GM12878 (cell line): ENCODE measurements around the gene LMF2. TPM values are rescaled to one million over a fixed set of nuclear protein-coding genes. Genes with fewer than 3 reads are reported as not detected.

ENCODE experiments used
- BHLHE40 ChIP-seq, 2 experiments: fragments of 450-650 bp in 1 of 2; IDR thresholded peaks; 2 replicates each; pipeline ENCODE4 v1.6.1; 2011 to 2017; ENCODE audit warnings: low read depth in 2 of 2, borderline replicate concordance in 1 of 2, improper control_type of control experiment in 1 of 2, low read length in 1 of 2, mild to moderate bottlenecking in 1 of 2
- CBFB ChIP-seq: IDR thresholded peaks from 2 replicates; pipeline ENCODE4 v1.6.1; 2016; ENCODE audit warnings: antibody characterized with exemption, low read depth
- EGR1 ChIP-seq, 2 experiments: IDR thresholded peaks; 1 replicate in 1 of 2; 2 replicates in 1 of 2; pipeline ENCODE4 v1.6.1; 2011 to 2012; ENCODE audit warnings: low read depth in 2 of 2, low read length in 2 of 2, borderline replicate concordance in 1 of 2, mild to moderate bottlenecking in 1 of 2, moderate library complexity in 1 of 2
- FOS ChIP-seq: IDR thresholded peaks from 3 replicates; pipeline ENCODE4 v1.6.1; 2011; ENCODE audit warnings: borderline replicate concordance; ENCODE audit not compliant: insufficient read length; ENCODE audit errors: extremely low read depth
- GABPA ChIP-seq: IDR thresholded peaks from 2 replicates; pipeline ENCODE4 v1.6.1; 2014; ENCODE audit warnings: antibody characterized with exemption, low read depth, mild to moderate bottlenecking, inconsistent platforms
- HDAC6 ChIP-seq: fragments of 200-600 bp; sonication (generic); IDR thresholded peaks from one replicate; pipeline ENCODE4 v1.8.0; 2017; ENCODE audit warnings: antibody characterized with exemption; ENCODE audit not compliant: unreplicated experiment
- HDGF ChIP-seq: fragments of 450-650 bp; IDR thresholded peaks from 2 replicates; pipeline ENCODE4 v1.6.1; 2016; ENCODE audit warnings: antibody characterized with exemption
- MTA2 ChIP-seq: fragments of 450-650 bp; IDR thresholded peaks from 2 replicates; pipeline ENCODE4 v1.6.1; 2016; ENCODE audit warnings: low read depth, mild to moderate bottlenecking, moderate library complexity
- MTA3 ChIP-seq: IDR thresholded peaks from 2 replicates; pipeline ENCODE4 v1.6.1; 2012; ENCODE audit warnings: low read length, inconsistent platforms, borderline replicate concordance
- NR2C1 ChIP-seq: fragments of 450-650 bp; IDR thresholded peaks from 2 replicates; pipeline ENCODE4 v1.6.1; 2017; ENCODE audit warnings: antibody characterized with exemption, mild to moderate bottlenecking, moderate library complexity
- NR2F1 ChIP-seq: fragments of 450-650 bp; conservative IDR thresholded peaks from 2 replicates; pipeline ENCODE4 v1.6.1; 2017; ENCODE audit warnings: mild to moderate bottlenecking
- PAX8 ChIP-seq: fragments of 450-650 bp; IDR thresholded peaks from 2 replicates; pipeline ENCODE4 v1.6.1; 2017; ENCODE audit warnings: mild to moderate bottlenecking, moderate library complexity
- RBBP5 ChIP-seq: fragments of 200-600 bp; sonication (generic); conservative IDR thresholded peaks from 2 replicates; pipeline ENCODE4 v1.6.1; 2016
- SRF ChIP-seq, 2 experiments: IDR thresholded peaks; 2 replicates each; pipeline ENCODE4 v1.6.1; 2011; ENCODE audit warnings: low read depth in 2 of 2, low read length in 2 of 2, mild to moderate bottlenecking in 1 of 2, moderate library complexity in 1 of 2
- TAF1 ChIP-seq: IDR thresholded peaks from 2 replicates; pipeline ENCODE4 v1.6.1; 2011; ENCODE audit warnings: mild to moderate bottlenecking, low read depth, low read length, borderline replicate concordance
- TCF7 ChIP-seq: IDR thresholded peaks from 2 replicates; pipeline ENCODE4 v1.6.1; 2014; ENCODE audit warnings: antibody characterized with exemption, borderline replicate concordance
- ZBED1 ChIP-seq: IDR thresholded peaks from 2 replicates; pipeline ENCODE4 v1.6.1; 2016; ENCODE audit warnings: borderline replicate concordance
- ZNF217 ChIP-seq: fragments of 450-650 bp; IDR thresholded peaks from 2 replicates; pipeline ENCODE4 v1.6.1; 2017; ENCODE audit warnings: antibody characterized with exemption, mild to moderate bottlenecking
- polyA plus RNA-seq, 11 experiments: library from polyadenylated mRNA; depleted of rRNA in 4 of 11; unstranded in 6 of 11; stranded (reverse) in 5 of 11; fragments of >200 nt; fragmentation: Nextera tagmentation in 4 of 11; fragmentation: Illumina TruSeq in 1 of 11; extraction: Ambion mirVana in 4 of 11; extraction: Trizol in 1 of 11; gene quantifications; 1 replicate in 1 of 11; 2 replicates in 10 of 11; pipeline versions ENCODE4 v1.2.1 to v1.2.3, GENCODE V29; 2011 to 2016; ENCODE audit warnings: inconsistent platforms in 2 of 11, missing spikeins in 2 of 11, low read depth in 1 of 11
- total RNA-seq, 4 experiments: library from RNA; depleted of rRNA in 3 of 4; stranded (reverse); fragments of >200 nt in 3 of 4; fragmentation: Illumina TruSeq in 1 of 4; extraction: Trizol in 1 of 4; gene quantifications; 2 replicates each; pipeline versions ENCODE4 v1.2.1 to v1.2.3, GENCODE V29; 2013 to 2021
- TF ChIP-seq, protein P1 (sequence below): fragments of 450-650 bp; formaldehyde crosslinking; IDR thresholded peaks from 2 replicates; pipeline ENCODE4 v1.4.0; 2020; ENCODE audit warnings: mild to moderate bottlenecking, moderate library complexity
- TF ChIP-seq, protein P2 (sequence below): fragments of 450-650 bp; IDR thresholded peaks from 2 replicates; pipeline ENCODE4 v1.6.1; 2017; ENCODE audit warnings: antibody characterized with exemption, mild to moderate bottlenecking, moderate library complexity
- TF ChIP-seq, protein P3 (sequence below): IDR thresholded peaks from 2 replicates; pipeline ENCODE4 v1.6.1; 2011; ENCODE audit warnings: borderline replicate concordance, low read depth, mild to moderate bottlenecking, moderate library complexity, low read length; ENCODE audit not compliant: insufficient read depth, poor library complexity, severe bottlenecking
- TF ChIP-seq, protein P4 (sequence below): IDR thresholded peaks from 2 replicates; pipeline ENCODE4 v1.6.1; 2012; ENCODE audit warnings: low read depth, low read length, improper control_type of control experiment

Gene LMF2
- total and polyA plus RNA-seq, 10 of the 15 experiments (the other 5 are each of a cell fraction or from before 2014, with no cell fraction given), result 0.08 to 57.5 (median 21.2) TPM

DNA sequence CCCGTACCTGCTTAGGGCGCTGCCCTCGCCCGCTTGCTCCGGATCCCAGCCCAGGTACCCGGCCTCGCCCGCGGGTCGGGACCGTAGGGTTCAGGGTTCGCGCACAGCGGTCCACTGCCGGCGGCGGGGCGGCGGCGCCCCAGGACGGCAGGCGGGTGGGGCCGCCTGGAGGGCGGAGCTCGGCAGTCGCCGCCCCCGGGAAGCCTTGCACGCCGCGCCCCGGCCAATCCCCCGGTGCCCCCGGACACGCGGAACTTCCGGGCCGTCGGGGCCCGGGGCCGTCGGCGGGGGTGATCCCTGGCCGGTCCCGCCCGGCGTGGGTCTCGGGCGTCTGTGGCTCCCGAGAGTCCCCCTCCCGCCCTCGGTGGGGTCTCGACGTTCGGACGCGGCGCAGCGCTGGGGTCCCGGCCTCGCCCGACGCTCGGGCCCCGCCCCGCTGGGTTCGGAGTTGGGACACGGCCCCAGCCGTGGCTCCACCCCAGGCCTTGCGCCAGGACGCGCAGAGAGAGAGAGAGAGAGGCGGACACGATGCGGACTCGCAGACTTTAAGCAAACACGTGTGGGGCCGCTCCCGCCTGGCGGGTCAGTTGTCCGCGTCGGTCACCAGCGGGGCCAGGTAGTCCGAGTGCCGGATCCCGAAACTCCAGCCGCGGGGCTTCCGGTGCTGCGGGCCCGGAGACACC, 22.5 kb upstream of the LMF2 start, which contains the start of gene TYMP (continued):
- TF ChIP-seq, protein P1, sequence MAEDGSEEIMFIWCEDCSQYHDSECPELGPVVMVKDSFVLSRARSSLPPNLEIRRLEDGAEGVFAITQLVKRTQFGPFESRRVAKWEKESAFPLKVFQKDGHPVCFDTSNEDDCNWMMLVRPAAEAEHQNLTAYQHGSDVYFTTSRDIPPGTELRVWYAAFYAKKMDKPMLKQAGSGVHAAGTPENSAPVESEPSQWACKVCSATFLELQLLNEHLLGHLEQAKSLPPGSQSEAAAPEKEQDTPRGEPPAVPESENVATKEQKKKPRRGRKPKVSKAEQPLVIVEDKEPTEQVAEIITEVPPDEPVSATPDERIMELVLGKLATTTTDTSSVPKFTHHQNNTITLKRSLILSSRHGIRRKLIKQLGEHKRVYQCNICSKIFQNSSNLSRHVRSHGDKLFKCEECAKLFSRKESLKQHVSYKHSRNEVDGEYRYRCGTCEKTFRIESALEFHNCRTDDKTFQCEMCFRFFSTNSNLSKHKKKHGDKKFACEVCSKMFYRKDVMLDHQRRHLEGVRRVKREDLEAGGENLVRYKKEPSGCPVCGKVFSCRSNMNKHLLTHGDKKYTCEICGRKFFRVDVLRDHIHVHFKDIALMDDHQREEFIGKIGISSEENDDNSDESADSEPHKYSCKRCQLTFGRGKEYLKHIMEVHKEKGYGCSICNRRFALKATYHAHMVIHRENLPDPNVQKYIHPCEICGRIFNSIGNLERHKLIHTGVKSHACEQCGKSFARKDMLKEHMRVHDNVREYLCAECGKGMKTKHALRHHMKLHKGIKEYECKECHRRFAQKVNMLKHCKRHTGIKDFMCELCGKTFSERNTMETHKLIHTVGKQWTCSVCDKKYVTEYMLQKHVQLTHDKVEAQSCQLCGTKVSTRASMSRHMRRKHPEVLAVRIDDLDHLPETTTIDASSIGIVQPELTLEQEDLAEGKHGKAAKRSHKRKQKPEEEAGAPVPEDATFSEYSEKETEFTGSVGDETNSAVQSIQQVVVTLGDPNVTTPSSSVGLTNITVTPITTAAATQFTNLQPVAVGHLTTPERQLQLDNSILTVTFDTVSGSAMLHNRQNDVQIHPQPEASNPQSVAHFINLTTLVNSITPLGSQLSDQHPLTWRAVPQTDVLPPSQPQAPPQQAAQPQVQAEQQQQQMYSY (CRISPR knock-in tag), result no peak
- TF ChIP-seq, protein P2, sequence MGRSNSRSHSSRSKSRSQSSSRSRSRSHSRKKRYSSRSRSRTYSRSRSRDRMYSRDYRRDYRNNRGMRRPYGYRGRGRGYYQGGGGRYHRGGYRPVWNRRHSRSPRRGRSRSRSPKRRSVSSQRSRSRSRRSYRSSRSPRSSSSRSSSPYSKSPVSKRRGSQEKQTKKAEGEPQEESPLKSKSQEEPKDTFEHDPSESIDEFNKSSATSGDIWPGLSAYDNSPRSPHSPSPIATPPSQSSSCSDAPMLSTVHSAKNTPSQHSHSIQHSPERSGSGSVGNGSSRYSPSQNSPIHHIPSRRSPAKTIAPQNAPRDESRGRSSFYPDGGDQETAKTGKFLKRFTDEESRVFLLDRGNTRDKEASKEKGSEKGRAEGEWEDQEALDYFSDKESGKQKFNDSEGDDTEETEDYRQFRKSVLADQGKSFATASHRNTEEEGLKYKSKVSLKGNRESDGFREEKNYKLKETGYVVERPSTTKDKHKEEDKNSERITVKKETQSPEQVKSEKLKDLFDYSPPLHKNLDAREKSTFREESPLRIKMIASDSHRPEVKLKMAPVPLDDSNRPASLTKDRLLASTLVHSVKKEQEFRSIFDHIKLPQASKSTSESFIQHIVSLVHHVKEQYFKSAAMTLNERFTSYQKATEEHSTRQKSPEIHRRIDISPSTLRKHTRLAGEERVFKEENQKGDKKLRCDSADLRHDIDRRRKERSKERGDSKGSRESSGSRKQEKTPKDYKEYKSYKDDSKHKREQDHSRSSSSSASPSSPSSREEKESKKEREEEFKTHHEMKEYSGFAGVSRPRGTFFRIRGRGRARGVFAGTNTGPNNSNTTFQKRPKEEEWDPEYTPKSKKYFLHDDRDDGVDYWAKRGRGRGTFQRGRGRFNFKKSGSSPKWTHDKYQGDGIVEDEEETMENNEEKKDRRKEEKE, result no peak
- TF ChIP-seq HDAC6 (no peak), RBBP5 (no peak), CBFB (0 out of 2 replicates have a peak, but pooled peaks have one; percentile 31), NR2F1 (no peak), BHLHE40 (IDR thresholded peaks at IDR 0.05; ENCODE audit: borderline replicate concordance in 1 of 2, low read depth in 2 of 2, low read length in 1 of 2) (peak; percentile 4 to 72; a peak in 3 of 4 replicates), TAF1 (peak; percentile 64; the same call in 1 of the 2 replicates), MTA2 (no peak), PAX8 (no peak), HDGF (no peak), NR2C1 (peak; percentile 31; the same call in 1 of the 2 replicates), SRF (IDR thresholded peaks at IDR 0.05; ENCODE audit: low read depth in 2 of 2, low read length in 2 of 2) (no peak), FOS (no peak), ZBED1 (no peak), ZNF217 (peak; percentile 78; the same call in 1 of the 2 replicates), TCF7 (no peak), GABPA (no peak), EGR1 (IDR thresholded peaks at IDR 0.05; ENCODE audit: borderline replicate concordance in 1 of 2, low read depth in 2 of 2, low read length in 2 of 2) (peak in 1 of 2 experiments; percentile 41; a peak in 2 of 3 replicates), MTA3 (no peak)
- TF ChIP-seq, protein P3, sequence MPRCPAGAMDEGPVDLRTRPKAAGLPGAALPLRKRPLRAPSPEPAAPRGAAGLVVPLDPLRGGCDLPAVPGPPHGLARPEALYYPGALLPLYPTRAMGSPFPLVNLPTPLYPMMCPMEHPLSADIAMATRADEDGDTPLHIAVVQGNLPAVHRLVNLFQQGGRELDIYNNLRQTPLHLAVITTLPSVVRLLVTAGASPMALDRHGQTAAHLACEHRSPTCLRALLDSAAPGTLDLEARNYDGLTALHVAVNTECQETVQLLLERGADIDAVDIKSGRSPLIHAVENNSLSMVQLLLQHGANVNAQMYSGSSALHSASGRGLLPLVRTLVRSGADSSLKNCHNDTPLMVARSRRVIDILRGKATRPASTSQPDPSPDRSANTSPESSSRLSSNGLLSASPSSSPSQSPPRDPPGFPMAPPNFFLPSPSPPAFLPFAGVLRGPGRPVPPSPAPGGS, result no peak
- TF ChIP-seq, protein P4, sequence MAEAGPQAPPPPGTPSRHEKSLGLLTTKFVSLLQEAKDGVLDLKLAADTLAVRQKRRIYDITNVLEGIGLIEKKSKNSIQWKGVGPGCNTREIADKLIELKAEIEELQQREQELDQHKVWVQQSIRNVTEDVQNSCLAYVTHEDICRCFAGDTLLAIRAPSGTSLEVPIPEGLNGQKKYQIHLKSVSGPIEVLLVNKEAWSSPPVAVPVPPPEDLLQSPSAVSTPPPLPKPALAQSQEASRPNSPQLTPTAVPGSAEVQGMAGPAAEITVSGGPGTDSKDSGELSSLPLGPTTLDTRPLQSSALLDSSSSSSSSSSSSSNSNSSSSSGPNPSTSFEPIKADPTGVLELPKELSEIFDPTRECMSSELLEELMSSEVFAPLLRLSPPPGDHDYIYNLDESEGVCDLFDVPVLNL, result no peak
